ENCODE results near the gene GNB2. TPM values are rescaled to one million over a fixed set of nuclear protein-coding genes. Genes with fewer than 3 reads are reported as not detected.

The GNB2 gene
- total and polyA plus RNA-seq, 2 of the 13 experiments (the other 11 are each of a cell fraction or from before 2014, with no cell fraction given): 48.3 to 67.1 TPM

GRCh38 chr7:100720671-100721504 lies 47.3 kb downstream of the GNB2 start (continued):
- TF ChIP-seq MXD4 (CRISPR knock-in tag; IDR thresholded peaks at IDR 0.05) (no peak), TAF1 (CRISPR knock-in tag; IDR thresholded peaks at IDR 0.05) (no peak; the same call in 1 of the 2 replicates), EP300 (IDR thresholded peaks at IDR 0.05; ENCODE audit: low read depth in 2 of 2, low read length in 2 of 2) (peak in 1 of 2 experiments; percentile 36; a peak in 1 of 4 replicates), EP300 (CRISPR knock-in tag; IDR thresholded peaks at IDR 0.05; ENCODE audit: borderline replicate concordance) (no peak), BRD4 (CRISPR knock-in tag; IDR thresholded peaks at IDR 0.05) (peak; percentile 27; the same call in 1 of the 2 replicates), ZNF275 (CRISPR knock-in tag; IDR thresholded peaks at IDR 0.05; ENCODE audit: borderline replicate concordance) (no peak), FOXO4 (CRISPR knock-in tag; conservative IDR thresholded peaks at IDR 0.05) (0 out of 2 replicates have a peak, but pooled peaks have one; percentile 94), MAX (IDR thresholded peaks at IDR 0.05) (peak; percentile 91), NR2F2 (IDR thresholded peaks at IDR 0.05; ENCODE audit: borderline replicate concordance, low read depth) (no peak), ZNF234 (CRISPR knock-in tag; conservative IDR thresholded peaks at IDR 0.05) (no peak), ZNF768 (CRISPR knock-in tag; IDR thresholded peaks at IDR 0.05) (no peak), ZNF704 (CRISPR knock-in tag; IDR thresholded peaks at IDR 0.05; ENCODE audit: borderline replicate concordance) (no peak), RBM39 (IDR thresholded peaks at IDR 0.05; ENCODE audit: low read depth, low read length, poor library complexity, severe bottlenecking) (no peak), HNF1B (CRISPR knock-in tag; IDR thresholded peaks at IDR 0.05) (peak; percentile 38; the same call in 1 of the 2 replicates), REST (IDR thresholded peaks at IDR 0.05; ENCODE audit: borderline replicate concordance in 1 of 2, low read depth in 1 of 2, low read length in 2 of 2) (no peak), ZNF263 (CRISPR knock-in tag; IDR thresholded peaks at IDR 0.05) (peak; percentile 16; the same call in 1 of the 2 replicates), SMAD3 (CRISPR knock-in tag; IDR thresholded peaks at IDR 0.05) (no peak), SP140L (CRISPR knock-in tag; IDR thresholded peaks at IDR 0.05; ENCODE audit: borderline replicate concordance) (no peak)
